ENCODE data around the gene CIDEC.

The CIDEC gene

GRCh38 chr3:9834520-9835380 lies 45.3 kb downstream of the CIDEC start:
- Histone ChIP-seq H3K4me1 (ENCODE audit: low read length) (no peaks in the 10 kb centered on the region), H3K9me3 (ENCODE audit: insufficient read depth, low read length) (no peaks in the 10 kb centered on the region), H3K4me3 (ENCODE audit: low read length) (no peak overlapping the region), H4K20me1 (ENCODE audit: insufficient read depth, low read length) (no peaks in the 10 kb centered on the region), H3K36me3 (replicated peaks; ENCODE audit: low read depth, low read length) (peaks cover 20% of the 10 kb centered on the region), H3K4me2 (ENCODE audit: low read length) (no peak overlapping the region), H2AFZ (ENCODE audit: low read depth, low read length) (no peak overlapping the region), H3K27me3 (ENCODE audit: low read depth, low read length) (no peaks in the 10 kb centered on the region), H3K79me2 (ENCODE audit: low read length) (no peaks in the 10 kb centered on the region), H3K9ac (ENCODE audit: low read length) (no peak overlapping the region), H3K27ac (ENCODE audit: low read length) (no peak overlapping the region)
- TF ChIP-seq EZH2phosphoT487 (IDR thresholded peaks at IDR 0.05; ENCODE audit: low read depth) (no peak), CTCF (IDR thresholded peaks at IDR 0.05; ENCODE audit: low read depth, low read length) (no peak)

GRCh38 chr3:9833078-9833477 lies 47.0 kb downstream of the CIDEC start:
- H3K4me2 ChIP-seq (ENCODE audit: low read length): no peak overlapping the region
- H3K4me1 ChIP-seq (ENCODE audit: low read length): no peaks in the 10 kb centered on the region
- H2AFZ ChIP-seq (ENCODE audit: low read depth, low read length): no peak overlapping the region
- no peak overlapping the region for H3K4me3 ChIP-seq (ENCODE audit: low read length)
- H3K27me3 ChIP-seq (ENCODE audit: low read depth, low read length): no peaks in the 10 kb centered on the region
- peaks cover 18% of the 10 kb centered on the region for H3K36me3 ChIP-seq (replicated peaks; ENCODE audit: low read depth, low read length)
- no peak overlapping the region for H3K9ac ChIP-seq (ENCODE audit: low read length)
- no peaks in the 10 kb centered on the region for H3K79me2 ChIP-seq (ENCODE audit: low read length)
- H4K20me1 ChIP-seq (ENCODE audit: insufficient read depth, low read length): no peaks in the 10 kb centered on the region
- no peak for TF ChIP-seq EZH2phosphoT487 (IDR thresholded peaks at IDR 0.05; ENCODE audit: low read depth)
- no peak for TF ChIP-seq CTCF (IDR thresholded peaks at IDR 0.05; ENCODE audit: low read depth, low read length)
- no peaks in the 10 kb centered on the region for H3K9me3 ChIP-seq (ENCODE audit: insufficient read depth, low read length)
- H3K27ac ChIP-seq (ENCODE audit: low read length): no peak overlapping the region

GRCh38 chr3:9831253-9831652 lies 48.8 kb downstream of the CIDEC start:
- no peaks in the 10 kb centered on the region for H3K4me1 ChIP-seq (ENCODE audit: low read length)
- no peaks in the 10 kb centered on the region for H3K27me3 ChIP-seq (ENCODE audit: low read depth, low read length)
- no peak for TF ChIP-seq EZH2phosphoT487 (IDR thresholded peaks at IDR 0.05; ENCODE audit: low read depth)
- no peak for TF ChIP-seq CTCF (IDR thresholded peaks at IDR 0.05; ENCODE audit: low read depth, low read length)
- no peak overlapping the region for H2AFZ ChIP-seq (ENCODE audit: low read depth, low read length)
- H3K79me2 ChIP-seq (ENCODE audit: low read length): no peaks in the 10 kb centered on the region
- peaks cover 17% of the 10 kb centered on the region for H3K36me3 ChIP-seq (replicated peaks; ENCODE audit: low read depth, low read length)
- H3K27ac ChIP-seq (ENCODE audit: low read length): no peak overlapping the region
- no peaks in the 10 kb centered on the region for H4K20me1 ChIP-seq (ENCODE audit: insufficient read depth, low read length)
- H3K9ac ChIP-seq (ENCODE audit: low read length): no peak overlapping the region
- no peak overlapping the region for H3K4me2 ChIP-seq (ENCODE audit: low read length)
- H3K4me3 ChIP-seq (ENCODE audit: low read length): no peak overlapping the region
- no peaks in the 10 kb centered on the region for H3K9me3 ChIP-seq (ENCODE audit: insufficient read depth, low read length)

GRCh38 chr3:9828801-9829755 lies 51.0 kb downstream of the CIDEC start:
- H3K4me3 ChIP-seq (ENCODE audit: low read length): no peak overlapping the region
- TF ChIP-seq CTCF (IDR thresholded peaks at IDR 0.05; ENCODE audit: low read depth, low read length) (no peak), EZH2phosphoT487 (IDR thresholded peaks at IDR 0.05; ENCODE audit: low read depth) (no peak)
- H3K27me3 ChIP-seq (ENCODE audit: low read depth, low read length): no peaks in the 10 kb centered on the region
- no peak overlapping the region for H3K9ac ChIP-seq (ENCODE audit: low read length)
- no peak overlapping the region for H2AFZ ChIP-seq (ENCODE audit: low read depth, low read length)
- no peaks in the 10 kb centered on the region for H3K4me1 ChIP-seq (ENCODE audit: low read length)
- H3K4me2 ChIP-seq (ENCODE audit: low read length): no peak overlapping the region
- no peaks in the 10 kb centered on the region for H3K79me2 ChIP-seq (ENCODE audit: low read length)
- H4K20me1 ChIP-seq (ENCODE audit: insufficient read depth, low read length): no peaks in the 10 kb centered on the region
- H3K27ac ChIP-seq (ENCODE audit: low read length): no peak overlapping the region
- H3K36me3 ChIP-seq (replicated peaks; ENCODE audit: low read depth, low read length): peaks cover 7% of the 10 kb centered on the region
- H3K9me3 ChIP-seq (ENCODE audit: insufficient read depth, low read length): no peaks in the 10 kb centered on the region

Data from OCI-LY3 (cell line).